ENCODE results near the gene TRIP13. TPM values are rescaled to one million over a fixed set of nuclear protein-coding genes. Genes with fewer than 3 reads are reported as not detected.

The TRIP13 gene
- total RNA-seq, 2 donors from 2014 or later: 17.7 to 18.2 TPM

Other genes with a start within 250 kb of the TRIP13 start
- under 1 TPM; 0.29 to 0.32 TPM for gene TPPP, start 199.5 kb upstream of the TRIP13 start, total RNA-seq
- gene ZDHHC11B, start 108.2 kb upstream of the TRIP13 start, total RNA-seq: under 1 TPM in 1 of 2 donors, not detected in 1; 0.24 TPM
- gene ZDHHC11, start 41.9 kb upstream of the TRIP13 start, total RNA-seq: 10 to 100 TPM; 28.3 to 29.5 TPM
- gene BRD9, start 83 bp upstream of the TRIP13 start, total RNA-seq: 10 to 100 TPM; 50.6 to 54.7 TPM
- 10 to 100 TPM; 18.7 to 25.0 TPM for gene NKD2, start 115.9 kb downstream of the TRIP13 start, total RNA-seq
- 10 to 100 TPM; 14.8 to 29.0 TPM for gene SLC12A7, start 219.2 kb downstream of the TRIP13 start, total RNA-seq